SJSA1 (cell line): ENCODE data around the gene SARS1. TPM values are rescaled to one million over a fixed set of nuclear protein-coding genes. Genes with fewer than 3 reads are reported as not detected.

Experiments
- DNase-seq, 2 experiments: peaks; one replicate each; pipeline ENCODE4 v3.0.0-alpha.2; 2015 to 2020; ENCODE audit warnings: low spot score in 2 of 2, low read depth in 1 of 2
- H3K27ac ChIP-seq: fragments of 250-450 bp; sonication (Bioruptor Pico); 2 replicates; pipeline ENCODE4 v1.5.1; 2020; ENCODE audit warnings: mild to moderate bottlenecking, moderate library complexity
- H3K27me3 ChIP-seq: fragments of 250-450 bp; sonication (Bioruptor Pico); replicated peaks from 2 replicates; pipeline ENCODE4 v1.5.1; 2020; ENCODE audit warnings: mild to moderate bottlenecking, moderate library complexity
- H3K36me3 ChIP-seq: fragments of 250-450 bp; sonication (Bioruptor Pico); 2 replicates; pipeline ENCODE4 v1.5.1; 2020; ENCODE audit warnings: mild to moderate bottlenecking
- H3K4me1 ChIP-seq: fragments of 250-450 bp; sonication (Bioruptor Pico); replicated peaks from 2 replicates; pipeline ENCODE4 v1.6.1; 2021; ENCODE audit warnings: mild to moderate bottlenecking
- H3K4me3 ChIP-seq: fragments of 250-450 bp; sonication (Bioruptor Pico); 2 replicates; pipeline ENCODE4 v1.5.1; 2020; ENCODE audit warnings: mild to moderate bottlenecking
- H3K9me3 ChIP-seq: fragments of 250-450 bp; sonication (Bioruptor Pico); replicated peaks from 2 replicates; pipeline ENCODE4 v1.5.1; 2020; ENCODE audit warnings: mild to moderate bottlenecking
- total RNA-seq: library from RNA; depleted of rRNA; stranded (reverse); fragments of >200 nt; shearing (Covaris generic); gene quantifications from 2 replicates; pipeline ENCODE4 v1.2.3, GENCODE V29; 2014

SARS1 gene
- total RNA-seq, 1 experiment from 2014 or later, result 252 TPM

DNA sequence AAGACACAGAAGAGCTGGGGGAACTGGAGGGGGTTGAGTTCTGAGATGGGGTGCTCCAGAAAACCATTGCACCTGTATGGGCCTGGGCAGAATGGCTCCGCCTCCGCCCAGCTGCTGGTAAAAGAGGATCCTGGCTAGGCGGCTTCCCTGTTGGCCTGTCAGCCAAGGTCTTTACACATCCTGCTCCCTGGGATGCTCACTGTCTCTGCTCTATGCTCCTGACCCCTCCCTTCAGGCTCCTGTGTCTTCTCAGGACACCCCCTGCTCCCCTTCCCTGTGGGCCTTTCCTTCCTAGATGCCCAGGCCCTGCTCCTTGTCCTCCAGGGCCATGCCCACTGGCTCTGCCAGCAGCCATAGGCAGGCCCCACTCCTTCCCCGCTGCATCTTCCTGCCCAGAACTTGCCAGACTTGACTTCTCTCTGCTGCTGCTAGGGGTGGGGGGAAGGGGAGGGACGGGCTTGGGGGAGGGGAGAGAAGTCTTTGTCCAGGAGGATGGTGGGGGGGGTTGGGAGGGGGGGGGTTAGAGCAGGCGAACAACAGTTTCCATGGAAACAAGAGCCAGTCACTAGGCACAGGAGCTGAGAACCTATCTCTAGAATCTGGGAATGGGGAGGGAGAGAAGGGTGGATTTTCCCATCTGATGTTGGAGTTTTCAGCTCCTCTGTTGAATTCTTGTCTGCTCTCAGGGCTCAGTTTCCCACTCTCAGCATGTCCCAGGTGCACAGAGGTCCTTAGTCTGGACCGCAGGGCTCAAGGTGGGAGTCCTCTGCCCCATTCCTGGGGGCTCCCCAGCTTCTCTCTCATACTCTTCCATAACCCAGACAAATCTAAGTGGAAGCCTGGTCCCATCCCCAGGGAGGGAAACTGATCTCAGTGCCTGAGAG, 46.2 kb downstream of the SARS1 start:
- no peak overlapping the region for H3K4me3 ChIP-seq
- 0 out of 2 replicates have a peak, but pooled peaks cover 3% of the 10 kb centered on the region for H3K9me3 ChIP-seq
- no peak overlapping the region for H3K27ac ChIP-seq

DNA sequence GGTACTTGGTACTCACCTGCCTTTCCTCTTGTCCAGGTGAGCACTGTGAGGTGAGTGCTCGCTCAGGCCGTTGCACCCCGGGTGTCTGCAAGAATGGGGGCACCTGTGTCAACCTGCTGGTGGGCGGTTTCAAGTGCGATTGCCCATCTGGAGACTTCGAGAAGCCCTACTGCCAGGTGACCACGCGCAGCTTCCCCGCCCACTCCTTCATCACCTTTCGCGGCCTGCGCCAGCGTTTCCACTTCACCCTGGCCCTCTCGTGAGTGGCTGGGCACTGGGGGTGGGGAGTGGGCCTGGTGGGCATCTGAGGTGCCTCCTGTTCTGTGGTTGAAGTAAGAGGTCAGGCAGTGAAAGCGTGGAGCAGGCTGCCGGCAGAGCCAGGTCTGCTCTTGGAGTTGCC, 47.3 kb downstream of the SARS1 start:
- Histone ChIP-seq H3K4me1 (no peaks in the 10 kb centered on the region), H3K4me3 (no peak overlapping the region), H3K9me3 (0 out of 2 replicates have a peak, but pooled peaks cover 3% of the 10 kb centered on the region), H3K36me3 (no peaks in the 10 kb centered on the region), H3K27ac (no peak overlapping the region), H3K27me3 (no peaks in the 10 kb centered on the region)
- DNase-seq, result no peak

More for the DNA sequence above, 46.2 kb downstream of the SARS1 start:
- H3K36me3 ChIP-seq, result no peaks in the 10 kb centered on the region
- DNase-seq, result no peak
- no peaks in the 10 kb centered on the region for H3K27me3 ChIP-seq
- no peaks in the 10 kb centered on the region for H3K4me1 ChIP-seq

- H3K4me3 ChIP-seq, result no peak overlapping the region
- H3K27me3 ChIP-seq, result no peaks in the 10 kb centered on the region
- H3K27ac ChIP-seq, result no peak overlapping the region
- no peak for DNase-seq
- no peaks in the 10 kb centered on the region for H3K36me3 ChIP-seq
- H3K9me3 ChIP-seq, result 0 out of 2 replicates have a peak, but pooled peaks cover 3% of the 10 kb centered on the region
- H3K4me1 ChIP-seq, result no peaks in the 10 kb centered on the region
Measured at GRCh38 chr1:109261578-109261977, 47.9 kb downstream of the SARS1 start.

GRCh38 chr1:109262231-109263055, 48.7 kb downstream of the SARS1 start:
- no peaks in the 10 kb centered on the region for H3K4me1 ChIP-seq
- no peaks in the 10 kb centered on the region for H3K36me3 ChIP-seq
- H3K27me3 ChIP-seq, result no peaks in the 10 kb centered on the region
- 0 out of 2 replicates have a peak, but pooled peaks cover 3% of the 10 kb centered on the region for H3K9me3 ChIP-seq
- no peak for DNase-seq
- H3K4me3 ChIP-seq, result no peak overlapping the region
- no peak overlapping the region for H3K27ac ChIP-seq

DNA sequence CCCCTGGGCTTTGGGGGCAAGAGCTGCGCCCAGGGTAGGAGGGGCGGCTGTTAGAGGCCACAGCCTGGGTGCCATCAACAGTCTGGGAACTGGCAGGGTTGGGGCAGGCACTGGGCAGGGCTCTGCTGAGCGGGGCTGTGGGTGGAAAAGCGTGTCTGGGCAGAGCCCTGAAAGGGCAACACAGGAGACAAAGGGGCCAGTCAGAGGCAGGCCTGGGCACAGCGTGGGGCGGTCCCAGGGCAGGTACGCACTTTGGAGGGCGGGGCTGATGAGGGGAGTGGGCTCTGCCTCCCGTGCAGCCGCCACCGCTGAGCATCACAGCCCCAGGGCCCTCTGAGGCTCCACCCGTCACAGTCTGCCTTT, 49.5 kb downstream of the SARS1 start:
- H3K4me3 ChIP-seq, result no peak overlapping the region
- no peak overlapping the region for H3K27ac ChIP-seq
- no peak for DNase-seq
- H3K36me3 ChIP-seq, result no peaks in the 10 kb centered on the region
- H3K4me1 ChIP-seq, result no peaks in the 10 kb centered on the region
- 0 out of 2 replicates have a peak, but pooled peaks cover 3% of the 10 kb centered on the region for H3K9me3 ChIP-seq
- H3K27me3 ChIP-seq, result no peaks in the 10 kb centered on the region

GRCh38 chr1:109263597-109264378, 50.1 kb downstream of the SARS1 start:
- DNase-seq, result peak; percentile 80 to 97
- Histone ChIP-seq H3K27ac (no peak overlapping the region), H3K4me3 (no peak overlapping the region), H3K4me1 (no peaks in the 10 kb centered on the region), H3K27me3 (no peaks in the 10 kb centered on the region), H3K36me3 (no peaks in the 10 kb centered on the region), H3K9me3 (0 out of 2 replicates have a peak, but pooled peaks cover 3% of the 10 kb centered on the region)

GRCh38 chr1:109264379-109264755, 50.6 kb downstream of the SARS1 start:
- Histone ChIP-seq H3K4me1 (no peaks in the 10 kb centered on the region), H3K27ac (no peak overlapping the region), H3K9me3 (0 out of 2 replicates have a peak, but pooled peaks cover 3% of the 10 kb centered on the region), H3K27me3 (no peaks in the 10 kb centered on the region), H3K36me3 (no peaks in the 10 kb centered on the region), H3K4me3 (no peak overlapping the region)
- no peak for DNase-seq

- H3K27me3 ChIP-seq, result no peaks in the 10 kb centered on the region
- H3K9me3 ChIP-seq, result 0 out of 2 replicates have a peak, but pooled peaks cover 3% of the 10 kb centered on the region
- no peak overlapping the region for H3K27ac ChIP-seq
- no peak overlapping the region for H3K4me3 ChIP-seq
- no peaks in the 10 kb centered on the region for H3K4me1 ChIP-seq
- no peak for DNase-seq
- H3K36me3 ChIP-seq, result no peaks in the 10 kb centered on the region
Measured at GRCh38 chr1:109265016-109265415, 51.3 kb downstream of the SARS1 start.

DNA sequence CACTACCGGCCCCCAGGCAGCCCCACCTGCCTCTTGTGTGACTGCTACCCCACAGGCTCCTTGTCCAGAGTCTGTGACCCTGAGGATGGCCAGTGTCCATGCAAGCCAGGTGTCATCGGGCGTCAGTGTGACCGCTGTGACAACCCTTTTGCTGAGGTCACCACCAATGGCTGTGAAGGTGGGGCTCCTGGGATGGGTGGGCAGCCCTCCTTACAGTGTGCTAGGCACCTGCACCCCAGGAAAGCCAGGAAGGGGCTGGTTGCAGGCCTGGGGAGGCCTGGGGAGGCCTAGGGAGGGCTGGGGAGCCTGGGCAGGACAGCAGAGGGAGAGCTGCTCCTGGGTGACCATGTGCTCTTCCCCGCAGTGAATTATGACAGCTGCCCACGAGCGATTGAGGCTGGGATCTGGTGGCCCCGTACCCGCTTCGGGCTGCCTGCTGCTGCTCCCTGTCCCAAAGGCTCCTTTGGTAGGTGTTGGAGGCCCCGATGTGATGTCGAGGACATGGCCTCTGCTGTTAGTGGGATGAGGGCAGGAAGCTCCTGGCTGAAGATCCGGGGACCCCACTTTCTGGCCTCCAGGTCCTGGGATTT, 52.1 kb downstream of the SARS1 start:
- Histone ChIP-seq H3K36me3 (no peaks in the 10 kb centered on the region), H3K27me3 (no peaks in the 10 kb centered on the region), H3K9me3 (0 out of 2 replicates have a peak, but pooled peaks cover 3% of the 10 kb centered on the region), H3K4me3 (no peak overlapping the region), H3K27ac (no peak overlapping the region), H3K4me1 (no peaks in the 10 kb centered on the region)
- peak in 1 of 2 experiments; percentile 31 for DNase-seq

GRCh38 chr1:109266965-109267364, 53.2 kb downstream of the SARS1 start:
- H3K27ac ChIP-seq, result no peak overlapping the region
- no peaks in the 10 kb centered on the region for H3K36me3 ChIP-seq
- DNase-seq, result no peak
- no peaks in the 10 kb centered on the region for H3K27me3 ChIP-seq
- 0 out of 2 replicates have a peak, but pooled peaks cover 3% of the 10 kb centered on the region for H3K9me3 ChIP-seq
- H3K4me1 ChIP-seq, result no peaks in the 10 kb centered on the region
- H3K4me3 ChIP-seq, result no peak overlapping the region

DNA sequence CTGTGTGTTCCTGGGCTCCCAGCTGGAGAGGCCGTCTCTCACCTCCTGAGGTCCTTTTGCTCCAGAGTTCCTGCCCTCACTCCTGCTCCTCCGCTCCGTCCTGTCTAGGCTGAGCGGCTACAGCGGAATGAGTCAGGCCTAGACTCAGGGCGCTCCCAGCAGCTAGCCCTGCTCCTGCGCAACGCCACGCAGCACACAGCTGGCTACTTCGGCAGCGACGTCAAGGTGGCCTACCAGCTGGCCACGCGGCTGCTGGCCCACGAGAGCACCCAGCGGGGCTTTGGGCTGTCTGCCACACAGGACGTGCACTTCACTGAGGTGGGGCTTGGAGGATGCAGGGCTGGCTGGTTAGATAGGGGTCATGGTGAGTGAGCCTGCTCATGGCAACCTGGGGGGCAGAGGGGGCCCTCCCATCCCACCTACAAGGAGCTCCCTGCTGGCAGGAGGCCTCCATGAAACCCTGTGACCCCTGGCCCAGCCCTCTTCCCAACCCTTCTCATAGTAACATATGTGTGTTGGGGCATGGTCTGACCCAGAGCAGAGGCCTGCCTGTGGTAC, 54.1 kb downstream of the SARS1 start:
- no peak overlapping the region for H3K4me3 ChIP-seq
- H3K27me3 ChIP-seq, result no peaks in the 10 kb centered on the region
- no peak overlapping the region for H3K27ac ChIP-seq
- H3K4me1 ChIP-seq, result no peaks in the 10 kb centered on the region
- DNase-seq, result peak in 1 of 2 experiments; percentile 41
- no peaks in the 10 kb centered on the region for H3K36me3 ChIP-seq
- 0 out of 2 replicates have a peak, but pooled peaks cover 3% of the 10 kb centered on the region for H3K9me3 ChIP-seq

GRCh38 chr1:109268431-109269211, 54.9 kb downstream of the SARS1 start:
- DNase-seq, result no peak
- Histone ChIP-seq H3K36me3 (no peaks in the 10 kb centered on the region; the same call in 1 of the 2 replicates), H3K27me3 (no peaks in the 10 kb centered on the region), H3K4me3 (no peak overlapping the region), H3K4me1 (no peaks in the 10 kb centered on the region), H3K9me3 (no peaks in the 10 kb centered on the region), H3K27ac (no peak overlapping the region)
